ENCODE measurements around the gene RNU6-1.

Gene RNU6-1

GRCh38 chr15:67820122-67820991 is 19.5 kb downstream of the RNU6-1 start:
- no peak for FAIRE-seq

- no peak for FAIRE-seq
These were observed 20.2 kb downstream of the RNU6-1 start for GRCh38 chr15:67819636-67820035.

- FAIRE-seq = no peak
These were observed 21.4 kb downstream of the RNU6-1 start for GRCh38 chr15:67818464-67818863.

GRCh38 chr15:67816668-67817067 is 23.2 kb downstream of the RNU6-1 start:
- FAIRE-seq = no peak

GRCh38 chr15:67815036-67815592 is 24.7 kb downstream of the RNU6-1 start:
- FAIRE-seq = no peak

GRCh38 chr15:67813104-67813634 is 26.7 kb downstream of the RNU6-1 start:
- FAIRE-seq = no peak

- FAIRE-seq = no peak
These were observed 27.6 kb downstream of the RNU6-1 start for GRCh38 chr15:67812241-67812644.

- FAIRE-seq = no peak
These were observed 30.0 kb downstream of the RNU6-1 start for GRCh38 chr15:67809866-67810265.

GRCh38 chr15:67809441-67809840 is 30.4 kb downstream of the RNU6-1 start:
- FAIRE-seq = no peak

GRCh38 chr15:67808821-67809220 is 31.0 kb downstream of the RNU6-1 start:
- FAIRE-seq = no peak

- no peak for FAIRE-seq
These were observed 32.0 kb downstream of the RNU6-1 start for GRCh38 chr15:67807836-67808235.

- no peak for FAIRE-seq
These were observed 32.7 kb downstream of the RNU6-1 start for GRCh38 chr15:67807141-67807540.

- no peak for FAIRE-seq
These were observed 33.3 kb downstream of the RNU6-1 start for GRCh38 chr15:67806536-67806935.

- no peak for FAIRE-seq
These were observed 34.0 kb downstream of the RNU6-1 start for GRCh38 chr15:67805666-67806516.

GRCh38 chr15:67805008-67805665 is 34.7 kb downstream of the RNU6-1 start:
- FAIRE-seq = no peak

- FAIRE-seq = no peak
These were observed 35.6 kb downstream of the RNU6-1 start for GRCh38 chr15:67803996-67804843.

GRCh38 chr15:67803299-67803698 is 36.5 kb downstream of the RNU6-1 start:
- no peak for FAIRE-seq

- no peak for FAIRE-seq
These were observed 37.6 kb downstream of the RNU6-1 start for GRCh38 chr15:67801926-67802914.

GRCh38 chr15:67801142-67801541 is 38.7 kb downstream of the RNU6-1 start:
- no peak for FAIRE-seq

GRCh38 chr15:67799801-67800205 is 40.0 kb downstream of the RNU6-1 start:
- no peak for FAIRE-seq

All from endometrium (tissue), 2 donors.